GM10847 (cell line): ENCODE data around the gene SEPTIN11.

Source experiments
- POLR2A ChIP-seq: IDR thresholded peaks from 2 replicates; pipeline ENCODE4 v1.6.1; 2011; ENCODE audit not compliant: insufficient read length; ENCODE audit errors: extremely low read depth

SEPTIN11 gene

DNA sequence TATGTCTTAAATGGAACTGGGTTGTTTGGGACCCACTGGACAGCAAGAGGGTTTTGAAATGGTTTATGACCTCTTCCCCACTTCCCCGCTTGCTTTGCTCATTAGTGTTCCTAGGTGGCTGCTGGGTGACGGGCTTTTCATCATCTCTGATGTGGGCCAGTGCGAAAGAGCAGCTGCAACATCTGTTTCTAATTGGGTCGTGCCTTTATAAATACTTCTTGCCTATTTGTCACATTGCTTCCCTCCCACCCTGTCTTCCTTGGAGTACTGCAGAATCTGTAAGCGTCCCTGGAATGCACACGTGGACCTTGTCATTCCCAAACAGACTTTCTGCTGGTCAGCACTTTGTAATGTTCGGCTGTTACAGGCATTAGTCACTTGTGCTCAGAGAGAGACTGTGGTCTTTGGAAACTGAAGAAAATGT, 35.2 kb downstream of the SEPTIN11 start:
- TF ChIP-seq POLR2A: no peak

DNA sequence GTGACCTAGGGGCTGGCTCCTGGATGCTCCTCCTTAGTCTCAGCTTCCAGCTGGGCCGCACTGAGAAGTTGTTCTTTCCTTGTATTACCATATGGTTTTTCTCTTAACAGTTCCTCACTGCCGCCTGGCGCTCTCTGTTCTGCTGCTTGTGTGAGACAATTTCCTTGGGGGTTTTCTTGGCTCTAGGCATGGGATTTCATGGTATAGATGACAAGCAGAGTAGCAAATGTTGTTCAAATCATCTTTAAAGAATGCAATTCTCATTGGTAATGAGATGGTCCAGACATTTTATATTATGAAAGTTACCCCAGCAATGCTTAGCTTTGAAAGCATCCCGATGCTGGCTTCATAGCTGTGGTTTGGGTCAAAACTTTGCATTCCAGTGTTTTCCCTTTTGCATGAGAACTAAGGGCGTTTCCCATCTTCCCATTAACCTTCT, 37.6 kb downstream of the SEPTIN11 start:
- TF ChIP-seq POLR2A: no peak

GRCh38 chr4:76987685-76988084, 38.1 kb downstream of the SEPTIN11 start:
- no peak for TF ChIP-seq POLR2A

DNA sequence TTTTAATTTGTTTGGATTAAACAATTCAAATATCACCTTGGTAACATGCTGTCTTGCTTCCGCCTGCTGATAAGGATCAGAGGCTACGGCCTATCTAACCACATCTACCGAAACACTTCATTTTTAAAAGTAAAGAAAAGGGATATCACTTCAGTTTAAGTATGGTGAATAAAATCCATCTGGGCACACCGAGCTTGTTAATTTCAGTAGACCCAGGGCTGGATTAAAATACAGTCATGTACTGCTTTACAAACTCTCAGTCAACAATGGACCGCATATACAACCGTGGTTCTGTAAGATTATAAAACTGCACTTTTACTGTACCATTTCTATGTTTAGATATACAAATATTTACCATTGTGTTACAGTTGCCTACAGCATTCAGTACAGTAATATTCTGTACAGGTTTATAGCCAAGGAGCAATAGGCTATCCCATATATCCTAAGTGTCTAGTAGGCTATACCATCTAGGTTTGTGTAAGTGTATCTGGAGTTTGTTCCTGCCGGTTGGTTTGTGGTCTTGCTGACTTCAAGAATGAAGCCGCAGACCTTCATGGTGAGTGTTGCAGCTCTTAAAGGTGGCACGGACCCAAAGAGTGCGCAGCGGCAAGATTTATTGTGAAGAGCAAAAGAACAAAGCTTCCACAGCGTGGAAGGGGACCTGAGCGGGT, 40.0 kb downstream of the SEPTIN11 start:
- no peak for TF ChIP-seq POLR2A

DNA sequence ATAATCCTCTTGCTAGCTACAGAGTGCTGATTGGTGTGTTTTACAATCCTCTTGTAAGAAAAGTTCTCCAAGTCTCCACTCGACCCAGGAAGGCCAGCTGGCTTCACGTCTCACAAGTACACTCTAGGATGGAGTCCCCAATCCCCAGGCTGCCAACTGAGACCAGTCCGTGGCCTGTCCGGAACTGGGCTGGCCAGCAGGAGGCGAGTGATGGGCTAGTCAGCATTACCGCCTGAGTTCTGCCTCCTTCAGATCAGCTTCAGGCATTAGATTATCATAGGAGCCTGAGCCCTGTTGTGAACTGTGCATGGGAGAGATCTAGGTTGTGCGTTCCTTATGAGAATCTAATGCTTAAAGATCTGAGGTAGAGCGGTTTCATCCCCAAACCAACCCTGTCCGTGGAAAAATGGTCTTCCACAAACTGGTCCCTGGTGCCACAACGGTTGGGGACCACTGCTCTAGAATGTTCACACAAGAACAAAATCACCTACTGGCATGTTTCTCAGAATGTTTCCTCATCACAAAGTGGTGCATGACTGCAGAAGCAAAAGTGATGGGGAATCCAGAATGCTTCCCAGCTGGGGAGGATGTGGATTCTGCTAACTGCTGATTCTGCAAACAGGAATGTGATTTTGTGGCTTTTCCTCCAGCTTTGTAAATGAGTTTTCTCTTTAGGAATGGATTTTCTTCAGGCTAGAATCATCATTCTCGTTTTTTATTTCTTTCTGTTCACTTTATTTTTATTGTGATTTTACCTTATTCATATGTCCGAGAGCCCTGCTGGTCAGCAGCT, 40.9 kb downstream of the SEPTIN11 start:
- TF ChIP-seq POLR2A: no peak

DNA sequence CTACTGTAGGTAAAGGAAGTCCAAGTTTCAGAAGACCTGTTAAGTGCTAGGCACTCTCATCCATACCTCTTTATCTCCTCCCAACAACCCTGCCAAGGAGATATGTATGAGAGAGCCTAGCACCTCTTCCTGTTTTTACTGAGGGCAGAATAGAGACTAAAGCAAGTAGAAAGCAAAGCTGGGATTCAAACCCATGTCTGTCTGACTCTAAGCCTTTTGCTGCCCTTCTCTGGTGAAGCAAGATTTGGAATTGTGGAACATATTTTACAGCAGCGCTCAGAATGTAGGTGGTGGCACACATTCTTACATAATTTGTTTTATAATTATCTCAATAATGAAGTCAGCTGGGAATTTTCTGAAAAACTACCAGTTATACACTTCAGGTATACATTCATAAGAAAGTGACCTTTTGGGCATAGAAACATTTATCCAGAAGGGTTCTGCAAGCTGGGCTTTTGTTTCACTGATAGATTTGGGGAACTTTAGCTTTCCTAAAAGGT, 41.7 kb downstream of the SEPTIN11 start:
- TF ChIP-seq POLR2A: no peak

DNA sequence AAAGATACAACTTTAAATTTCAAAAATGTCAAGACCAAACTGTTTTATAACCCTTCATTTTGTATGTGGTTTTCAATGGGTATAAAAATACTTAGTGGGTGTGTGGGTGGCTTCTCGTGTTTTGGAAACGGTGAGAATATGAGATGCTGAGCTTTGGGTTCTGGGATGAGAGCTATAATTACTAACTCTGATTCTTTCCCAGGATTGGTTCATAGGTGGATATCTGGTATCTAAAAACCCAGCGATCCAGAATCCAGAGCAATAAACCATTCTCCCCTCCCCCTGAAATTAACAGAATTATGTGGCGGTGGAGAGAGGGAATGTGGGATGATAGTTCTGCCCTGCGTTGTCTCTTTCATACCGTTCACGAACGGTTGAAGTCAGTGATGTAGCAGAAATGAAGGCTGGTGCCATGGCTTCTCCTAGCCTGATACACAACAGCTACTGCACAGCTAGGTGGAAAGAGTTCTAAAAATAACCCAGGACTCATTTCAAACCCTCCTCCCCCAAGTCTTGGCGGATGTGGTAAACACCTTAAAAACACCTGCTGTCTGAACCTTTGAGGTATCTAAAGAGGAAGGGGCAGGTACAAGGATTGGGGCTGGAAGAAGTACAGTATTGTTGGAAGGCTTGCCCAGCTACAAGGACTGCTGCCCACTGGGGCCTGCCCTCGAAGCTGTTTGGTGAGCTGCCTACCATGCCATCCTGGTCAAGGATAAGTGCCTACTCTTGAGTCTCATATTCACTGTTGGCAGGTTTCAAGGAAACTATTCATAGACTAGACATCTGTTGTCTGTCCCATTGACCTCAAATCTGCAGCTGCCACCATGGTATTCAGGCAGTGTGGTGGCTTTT, 44.5 kb downstream of the SEPTIN11 start:
- TF ChIP-seq POLR2A: no peak

DNA sequence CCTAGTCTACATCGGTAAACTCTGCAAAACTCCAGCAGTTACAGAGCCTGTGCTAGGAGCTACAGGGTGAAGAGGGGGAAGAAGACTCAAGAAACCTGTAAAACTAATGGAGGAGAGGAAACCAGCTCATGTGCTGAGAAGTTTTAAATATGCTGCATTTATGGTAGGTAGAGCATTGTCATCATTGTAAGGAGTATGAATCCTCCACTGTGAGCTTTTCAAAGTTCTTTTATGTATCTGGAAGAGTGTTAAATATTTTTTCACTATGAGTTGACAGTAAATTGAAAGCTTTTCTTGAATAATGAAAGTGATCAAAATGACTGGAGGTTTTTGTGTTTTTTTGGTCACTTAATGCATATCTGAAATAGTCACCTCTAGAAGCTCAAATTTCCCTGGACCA, 46.2 kb downstream of the SEPTIN11 start:
- no peak for TF ChIP-seq POLR2A

- TF ChIP-seq POLR2A: no peak
Measured at GRCh38 chr4:76996445-76996844, 46.9 kb downstream of the SEPTIN11 start.

GRCh38 chr4:76997077-76997476, 47.5 kb downstream of the SEPTIN11 start:
- TF ChIP-seq POLR2A: no peak

DNA sequence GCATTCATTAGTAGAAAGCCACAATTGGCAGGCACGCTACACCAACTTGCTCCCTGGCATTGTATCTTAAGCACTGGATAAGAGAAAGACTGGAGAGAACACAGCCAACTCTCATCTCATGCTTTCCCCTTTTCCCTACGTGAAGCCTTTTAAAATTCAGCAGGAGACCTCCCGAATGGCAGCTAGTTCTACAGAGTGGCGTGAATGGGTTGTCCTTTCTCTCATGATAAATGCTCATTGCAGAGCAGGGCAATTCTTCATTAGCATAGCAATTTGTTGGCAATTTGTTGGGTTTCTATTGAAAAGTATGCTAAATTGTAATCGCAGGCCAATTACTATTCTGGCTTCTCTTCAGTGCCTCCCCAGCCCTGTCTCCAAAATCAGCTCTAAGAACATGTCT, 48.0 kb downstream of the SEPTIN11 start:
- TF ChIP-seq POLR2A: no peak

GRCh38 chr4:76998251-76998901, 48.8 kb downstream of the SEPTIN11 start:
- TF ChIP-seq POLR2A: no peak
